ENCODE measurements around the gene ALG12. TPM values are rescaled to one million over a fixed set of nuclear protein-coding genes. Genes with fewer than 3 reads are reported as not detected.

Gene ALG12
- total and polyA plus RNA-seq, 11 donors, result 9.1 to 26.8 (median 15.0) TPM

DNA sequence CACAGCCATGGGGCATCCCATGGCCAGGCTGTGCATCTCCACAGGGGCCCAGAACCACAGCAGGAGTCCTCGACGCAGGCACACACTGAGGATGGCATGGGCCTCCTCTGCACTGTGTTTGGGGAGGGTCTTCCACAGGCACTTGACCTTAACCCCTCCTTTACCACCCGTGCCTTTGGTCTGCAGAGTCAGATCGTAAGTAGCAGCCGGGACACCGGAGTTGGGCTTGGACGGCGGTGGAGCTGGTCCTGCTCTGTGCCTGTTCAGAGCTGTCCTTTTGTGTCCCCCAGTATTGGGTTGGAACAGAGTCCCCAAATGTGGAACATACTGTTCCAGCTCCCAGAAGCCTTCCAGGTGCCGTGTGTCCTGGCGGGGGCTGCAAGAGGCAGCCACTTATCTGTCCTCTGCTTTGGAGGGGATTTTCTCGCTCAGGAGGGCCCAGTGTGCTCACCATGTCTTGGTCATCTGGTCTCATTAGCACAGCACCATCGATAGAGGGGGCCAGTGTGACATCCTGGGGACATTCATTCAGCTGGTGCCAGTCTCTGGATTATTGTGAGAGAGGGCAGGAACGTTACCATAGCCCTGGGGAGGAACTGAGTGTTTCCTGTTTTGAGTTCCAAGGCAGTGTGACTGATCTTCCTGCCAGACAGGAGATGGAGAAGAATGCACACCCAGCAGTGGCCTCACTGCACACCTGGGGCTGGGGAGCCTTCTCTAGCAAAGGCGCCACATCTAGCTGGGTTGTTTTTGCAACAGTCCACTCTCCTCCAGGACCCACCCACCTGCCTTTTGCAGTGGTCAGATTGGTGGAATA lies 12.6 kb upstream of the ALG12 start:
- 34 to 44% (median 42%) methylated on average over 6 to 14 of the region's 14 CpGs for WGBS, 4 donors
- peak in 4 of 5 donors; percentile 75 to 81 (median 78) for DNase-seq
- peaks cover 0 to 6% (median 2%) of the 10 kb centered on the region in 9 donors for H3K36me3 ChIP-seq
- intact Hi-C loops (cut with DNase I), result loop anchor here in 9 of 10 donors (1.0 to 10.0 kb wide), 11 partner anchors 30 to 276 kb away; partner anchors contain the start of genes PIM3 (in 1 of the 9) and TRABD (in 1 of the 9)
- H3K27ac ChIP-seq, result peak overlapping the region in 9 of 12 donors; percentile 4 to 69 (median 32)
- no peak overlapping the region for H3K4me3 ChIP-seq
- ATAC-seq, result peak; percentile 26 to 71 (median 49)
- H3K9me3 ChIP-seq, result no peaks in the 10 kb centered on the region
- H3K27me3 ChIP-seq, result peaks cover 0 to 9% (median 5%) of the 10 kb centered on the region in 9 donors
- TF ChIP-seq, protein P1, sequence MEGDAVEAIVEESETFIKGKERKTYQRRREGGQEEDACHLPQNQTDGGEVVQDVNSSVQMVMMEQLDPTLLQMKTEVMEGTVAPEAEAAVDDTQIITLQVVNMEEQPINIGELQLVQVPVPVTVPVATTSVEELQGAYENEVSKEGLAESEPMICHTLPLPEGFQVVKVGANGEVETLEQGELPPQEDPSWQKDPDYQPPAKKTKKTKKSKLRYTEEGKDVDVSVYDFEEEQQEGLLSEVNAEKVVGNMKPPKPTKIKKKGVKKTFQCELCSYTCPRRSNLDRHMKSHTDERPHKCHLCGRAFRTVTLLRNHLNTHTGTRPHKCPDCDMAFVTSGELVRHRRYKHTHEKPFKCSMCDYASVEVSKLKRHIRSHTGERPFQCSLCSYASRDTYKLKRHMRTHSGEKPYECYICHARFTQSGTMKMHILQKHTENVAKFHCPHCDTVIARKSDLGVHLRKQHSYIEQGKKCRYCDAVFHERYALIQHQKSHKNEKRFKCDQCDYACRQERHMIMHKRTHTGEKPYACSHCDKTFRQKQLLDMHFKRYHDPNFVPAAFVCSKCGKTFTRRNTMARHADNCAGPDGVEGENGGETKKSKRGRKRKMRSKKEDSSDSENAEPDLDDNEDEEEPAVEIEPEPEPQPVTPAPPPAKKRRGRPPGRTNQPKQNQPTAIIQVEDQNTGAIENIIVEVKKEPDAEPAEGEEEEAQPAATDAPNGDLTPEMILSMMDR (IDR thresholded peaks at IDR 0.05), result peak; percentile 67 to 86 (median 72)
- TF ChIP-seq POLR2A (IDR thresholded peaks at IDR 0.05), result no peak
- peaks cover 7 to 60% (median 42%) of the 10 kb centered on the region in 12 donors for H3K4me1 ChIP-seq

DNA sequence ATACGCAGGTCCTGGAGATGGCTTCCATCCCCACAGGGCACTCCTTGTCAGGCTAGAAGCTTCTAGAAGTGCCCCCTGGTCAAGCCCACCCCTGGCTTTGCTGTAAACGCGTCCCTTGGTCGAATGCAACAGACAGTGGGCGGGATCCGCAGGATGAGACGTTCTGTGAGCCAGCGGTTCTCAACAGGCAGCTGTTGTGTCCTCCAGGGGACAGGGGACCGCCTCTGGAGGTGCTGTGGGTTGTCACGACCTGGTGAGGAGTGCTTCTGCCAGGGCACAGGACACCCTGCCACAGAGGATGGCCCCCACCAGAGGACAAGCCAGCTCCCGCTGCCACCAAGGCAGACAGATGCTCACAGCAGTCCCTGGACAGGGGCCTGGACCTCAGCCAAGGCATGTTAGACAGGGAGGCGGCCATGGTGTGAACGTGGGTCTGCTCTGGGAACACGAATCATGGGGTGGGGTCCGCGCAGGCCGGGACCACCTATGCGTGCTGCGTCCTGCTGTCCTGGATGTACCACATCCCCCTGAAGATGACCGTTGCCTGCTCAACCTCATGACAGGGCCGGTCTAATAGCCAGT lies 11.8 kb upstream of the ALG12 start:
- peaks cover 7 to 60% (median 42%) of the 10 kb centered on the region in 12 donors for H3K4me1 ChIP-seq
- H3K27ac ChIP-seq, result no peak overlapping the region
- TF ChIP-seq, protein P1 (IDR thresholded peaks at IDR 0.05), result no peak
- no peak for TF ChIP-seq POLR2A (IDR thresholded peaks at IDR 0.05)
- peaks cover 0 to 11% (median 6%) of the 10 kb centered on the region in 9 donors for H3K36me3 ChIP-seq
- H3K4me3 ChIP-seq, result no peak overlapping the region
- peaks cover 0 to 9% (median 5%) of the 10 kb centered on the region in 9 donors for H3K27me3 ChIP-seq
- 49 to 73% (median 64%) methylated on average over 10 to 21 of the region's 21 CpGs for WGBS, 4 donors
- intact Hi-C loops (cut with DNase I), result loop anchor here (1.0 to 10.0 kb wide), 15 partner anchors 31 to 277 kb away; partner anchors contain the start of genes TRABD (in 2 of the 10) and PIM3 (in 1 of the 10)
- H3K9me3 ChIP-seq, result no peaks in the 10 kb centered on the region
- DNase-seq (no peak), ATAC-seq (no peak)

GRCh38 chr22:49929211-49929979 lies 11.2 kb upstream of the ALG12 start:
- ATAC-seq, result peak in 3 of 4 donors; percentile 33 to 55 (median 53)
- peaks cover 0 to 9% (median 5%) of the 10 kb centered on the region in 9 donors for H3K27me3 ChIP-seq
- no peak overlapping the region for H3K27ac ChIP-seq
- TF ChIP-seq, protein P1 (IDR thresholded peaks at IDR 0.05), result peak; percentile 61 to 99 (median 90)
- TF ChIP-seq POLR2A (IDR thresholded peaks at IDR 0.05), result no peak
- peaks cover 0 to 14% (median 9%) of the 10 kb centered on the region in 9 donors for H3K36me3 ChIP-seq
- peak overlapping the region in 2 of 12 donors; percentile 19 to 32 for H3K4me3 ChIP-seq
- intact Hi-C loops (cut with DNase I), result loop anchor here in 8 of 10 donors (1.0 to 10.0 kb wide), 8 partner anchors 63 to 255 kb away; partner anchors contain the start of gene TRABD (in 1 of the 8)
- H3K4me1 ChIP-seq, result peaks cover 2 to 53% (median 36%) of the 10 kb centered on the region in 12 donors
- 3 to 5% (median 4%) methylated on average over 20 to 75 of the region's 75 CpGs for WGBS, 4 donors
- no peaks in the 10 kb centered on the region for H3K9me3 ChIP-seq
- peak in 3 of 5 donors; percentile 57 to 86 (median 73) for DNase-seq
